GM19468 (cell line): ENCODE data around the gene IQCN.
A peak's percentile ranks its signal among the peaks of the same experiment; 100 is the strongest.

Experiments used
- ATAC-seq: cut with Tn5 transposase; IDR thresholded peaks from one replicate; pipeline ENCODE4 v1.9.1; 2021; ENCODE audit warnings: mild to moderate bottlenecking, moderate library complexity, moderate number of reproducible peaks; ENCODE audit not compliant: unreplicated experiment; ENCODE audit errors: extremely low read depth

Gene IQCN

DNA sequence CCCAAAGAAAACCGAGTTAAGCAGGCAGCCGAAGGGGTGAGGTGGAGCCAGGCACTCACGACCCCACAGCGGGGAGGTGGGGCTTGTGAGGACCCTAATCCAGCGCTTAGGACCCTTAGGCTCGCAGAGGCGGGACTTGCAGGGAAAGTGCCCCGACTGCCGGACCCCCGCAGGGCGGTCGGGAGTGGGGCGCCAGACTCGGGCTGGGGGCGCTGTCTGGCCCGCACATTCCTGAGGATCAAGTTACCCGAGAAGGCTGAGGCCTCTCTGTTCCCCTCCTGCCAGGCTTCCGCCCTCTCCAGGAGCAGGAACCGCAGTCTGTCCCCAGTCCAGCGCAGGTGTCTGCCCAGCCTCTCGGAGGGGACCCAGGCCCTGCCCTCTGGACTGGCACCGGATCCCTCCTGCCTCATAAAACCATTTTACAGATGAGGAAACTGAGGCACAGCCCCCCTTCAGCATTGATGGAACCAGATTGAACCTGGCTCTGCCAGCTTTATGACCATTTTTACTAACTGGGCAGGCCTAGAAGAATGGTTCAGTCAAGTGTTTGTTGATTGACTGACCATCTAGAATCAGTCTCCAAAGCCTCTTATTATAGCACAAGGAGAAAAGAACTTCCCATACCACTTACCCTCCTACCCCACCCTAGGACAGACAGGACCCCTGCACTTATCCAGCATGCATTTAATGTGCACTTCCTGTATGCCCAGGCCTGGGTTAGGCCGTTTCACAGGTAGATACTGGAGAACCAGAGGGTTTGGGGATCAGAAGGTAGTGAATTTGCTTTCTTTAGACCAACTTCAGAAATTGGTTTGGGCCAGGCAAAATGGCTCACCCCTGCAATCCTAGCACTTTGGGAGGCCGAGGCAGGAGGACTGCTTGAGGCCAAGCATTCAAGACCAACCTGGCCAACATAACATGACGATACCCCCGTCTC is 13.9 kb upstream of the IQCN start:
- ATAC-seq = no peak

DNA sequence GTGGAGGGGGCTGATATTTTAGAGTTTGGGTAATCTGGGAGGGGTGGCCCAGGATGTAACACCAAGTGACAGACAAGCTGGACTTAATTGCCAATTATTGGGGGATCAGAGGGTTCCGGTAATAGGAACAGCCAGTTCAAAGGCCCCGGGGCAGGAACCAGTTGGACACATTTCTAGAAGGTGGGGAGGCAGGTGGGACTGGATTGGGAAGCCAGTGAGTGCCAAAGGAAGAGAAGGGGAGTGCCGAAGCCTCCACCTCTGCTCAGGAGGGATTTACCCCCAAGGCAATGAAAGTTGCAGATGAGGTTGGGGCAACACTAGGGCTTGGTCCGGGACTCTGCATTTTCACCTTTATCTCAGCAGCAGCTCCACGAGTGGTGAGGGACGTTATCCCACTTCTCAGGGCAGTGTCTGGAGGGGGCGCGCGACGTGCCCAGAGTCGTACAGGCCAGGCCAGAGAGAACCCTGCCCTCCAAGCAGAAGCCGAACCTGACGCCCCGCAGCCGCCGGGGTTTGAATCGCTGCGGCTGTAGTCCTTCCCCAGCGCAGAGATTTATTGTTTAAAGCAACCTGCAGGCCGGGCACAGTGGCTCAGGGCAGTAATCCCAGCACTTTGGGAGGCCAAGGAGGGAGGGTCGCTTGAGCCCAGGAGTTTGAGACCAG is 12.9 kb upstream of the IQCN start:
- ATAC-seq = no peak

DNA sequence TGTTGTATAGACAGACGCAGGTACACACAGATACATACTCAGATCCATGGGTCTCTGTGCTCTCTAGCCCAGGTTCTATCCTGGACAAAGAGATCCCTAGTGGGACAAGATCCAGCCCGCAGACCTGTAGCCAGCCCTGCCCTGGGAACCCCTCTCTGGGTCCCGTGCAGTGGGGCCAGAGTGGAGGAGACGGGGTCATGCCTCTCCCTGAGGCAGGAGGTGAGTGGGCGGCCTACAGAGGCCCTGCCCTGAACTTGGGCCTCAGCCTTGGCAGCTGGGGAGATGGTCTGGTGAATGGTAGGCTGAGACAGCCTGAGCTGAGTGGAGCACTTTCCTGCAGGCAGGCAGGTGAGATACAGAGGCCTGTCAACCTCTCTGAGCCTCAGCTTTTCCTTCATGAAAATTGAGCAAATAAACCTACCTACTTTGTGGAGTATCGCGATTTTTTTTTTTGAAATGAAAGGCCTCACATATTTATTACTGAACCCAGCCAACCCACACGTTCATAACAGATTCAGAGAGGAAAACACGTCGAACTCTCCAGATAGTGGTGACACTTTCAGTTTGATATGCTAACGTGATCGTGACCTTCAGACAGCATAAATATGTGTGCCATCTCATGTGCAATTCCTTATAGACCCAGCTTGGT is 10.6 kb upstream of the IQCN start:
- no peak for ATAC-seq

DNA sequence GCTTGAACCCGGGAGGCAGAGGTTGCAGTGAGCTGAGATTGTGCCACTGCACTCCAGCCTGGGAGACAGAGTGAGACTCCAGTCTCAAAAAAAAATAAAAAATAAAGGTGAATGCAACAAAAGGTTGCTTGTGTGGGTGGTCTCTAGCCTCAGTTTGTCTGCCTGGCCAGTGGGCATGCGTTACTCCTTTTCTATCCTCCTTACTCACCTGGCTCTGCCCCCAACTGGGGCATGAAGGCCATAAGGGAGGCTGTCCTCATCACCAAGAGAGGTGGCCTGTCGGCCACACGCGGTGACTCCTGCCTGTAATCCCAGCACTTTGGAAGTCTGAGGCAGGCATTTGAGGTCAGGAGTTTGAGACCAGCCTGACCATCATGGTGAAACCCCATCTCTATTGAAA is 9.1 kb upstream of the IQCN start:
- ATAC-seq = no peak

DNA sequence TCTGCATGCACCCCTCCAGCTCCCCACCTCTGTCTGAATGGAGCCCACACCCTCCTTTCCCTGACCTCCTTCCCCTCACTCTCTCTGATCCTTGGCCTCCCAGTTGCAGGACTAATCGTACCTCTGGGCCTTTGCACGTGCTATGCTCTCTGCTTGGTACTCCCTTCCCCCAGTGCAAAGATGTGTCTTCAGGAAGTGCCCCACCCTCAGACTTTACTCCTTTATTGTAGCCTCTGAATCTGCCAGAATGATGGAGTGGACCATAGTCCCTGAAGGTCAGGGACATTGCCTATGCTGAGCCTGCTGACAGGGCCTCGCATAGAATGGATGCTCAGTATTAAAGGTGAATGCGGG is 8.5 kb upstream of the IQCN start:
- no peak for ATAC-seq

DNA sequence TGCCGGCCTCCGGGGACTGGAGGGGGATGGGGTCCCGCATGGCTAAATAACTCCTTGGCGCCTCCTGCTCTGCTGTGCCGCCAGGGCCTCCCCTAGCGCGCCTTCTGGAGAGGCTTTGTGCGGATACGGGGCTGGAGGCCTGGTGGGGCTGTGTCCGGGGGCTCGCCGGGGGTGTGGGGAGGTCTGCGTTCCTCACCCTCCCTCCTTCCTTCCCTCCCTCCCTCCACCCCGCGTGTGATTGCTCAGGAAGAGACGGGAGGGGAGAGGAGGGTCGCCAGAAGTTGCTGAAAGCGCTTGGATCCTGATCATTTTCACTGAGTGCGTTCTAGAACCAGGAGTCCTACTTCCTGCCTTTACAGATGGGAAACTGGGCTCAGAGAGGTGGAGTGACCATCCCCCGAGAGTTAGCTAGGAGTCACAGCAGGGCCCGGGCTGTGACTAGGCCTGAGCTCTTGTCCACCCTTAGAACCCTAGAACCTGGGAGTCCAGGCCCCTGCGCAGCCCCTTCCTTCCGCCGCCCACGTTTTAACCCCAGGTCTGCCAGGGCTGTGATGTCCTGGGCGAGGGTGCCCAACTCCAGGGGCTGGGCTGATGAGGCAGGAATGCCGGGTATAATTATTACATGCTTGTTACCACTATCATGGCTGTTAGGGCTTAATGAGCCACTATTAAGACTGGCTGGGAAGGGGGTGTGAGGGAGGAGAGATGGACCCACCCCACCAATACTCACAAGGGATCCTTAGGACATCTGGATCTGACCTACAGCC is 8.0 kb upstream of the IQCN start:
- ATAC-seq = no peak

DNA sequence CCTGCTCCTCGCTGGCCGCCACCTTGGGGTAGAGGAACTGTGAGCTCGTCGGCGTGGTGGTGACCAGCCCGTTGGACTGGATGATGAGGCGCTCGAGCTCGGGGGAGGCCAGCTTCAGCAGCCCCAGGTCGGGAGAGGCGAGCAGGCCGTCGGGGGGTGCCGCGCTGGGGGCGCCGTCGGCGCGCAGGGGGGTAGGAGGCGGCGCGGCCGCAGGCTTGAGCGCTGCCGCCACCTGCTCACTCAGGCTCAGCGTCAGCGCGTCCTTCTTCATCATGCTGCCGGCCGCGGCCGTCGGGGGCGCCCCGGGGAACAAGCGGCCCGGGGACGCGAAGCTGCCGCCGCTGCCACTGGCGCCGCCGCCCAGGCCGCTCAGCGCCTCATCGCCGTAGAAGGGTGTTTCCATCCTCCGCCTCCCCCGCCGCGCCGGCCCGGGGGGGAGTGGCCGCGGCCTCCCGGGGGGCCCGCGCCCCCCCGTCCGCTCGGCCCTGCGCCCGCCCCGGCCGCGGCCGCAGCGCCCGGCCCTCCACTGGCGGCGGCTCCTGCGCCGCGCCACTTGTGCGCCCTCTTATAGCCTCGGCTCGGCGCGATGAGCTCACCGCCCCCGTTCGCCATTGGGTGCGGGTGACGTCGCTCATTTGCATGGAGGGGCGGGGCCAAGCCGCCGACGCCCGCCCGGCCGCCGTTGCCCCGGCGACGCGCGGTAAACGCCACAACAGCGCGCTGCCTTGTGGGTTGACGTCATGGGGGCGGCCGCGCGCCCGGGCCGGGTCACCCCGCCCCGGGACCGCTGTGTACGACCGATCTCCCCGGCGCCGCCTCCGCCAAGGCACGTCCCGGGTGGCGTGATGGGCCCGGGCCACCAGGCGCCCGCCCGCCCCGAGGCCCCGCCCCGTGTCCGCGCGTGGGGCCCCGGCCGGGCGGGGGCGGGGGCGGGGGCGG is 7.1 kb upstream of the IQCN start, which contains the start of gene JUND:
JUND (minus strand) TSS at position 541 of the 939 bp plus-strand sequence; CDS start at position 403, 138 bp downstream.
- peak; percentile 51 for ATAC-seq

DNA sequence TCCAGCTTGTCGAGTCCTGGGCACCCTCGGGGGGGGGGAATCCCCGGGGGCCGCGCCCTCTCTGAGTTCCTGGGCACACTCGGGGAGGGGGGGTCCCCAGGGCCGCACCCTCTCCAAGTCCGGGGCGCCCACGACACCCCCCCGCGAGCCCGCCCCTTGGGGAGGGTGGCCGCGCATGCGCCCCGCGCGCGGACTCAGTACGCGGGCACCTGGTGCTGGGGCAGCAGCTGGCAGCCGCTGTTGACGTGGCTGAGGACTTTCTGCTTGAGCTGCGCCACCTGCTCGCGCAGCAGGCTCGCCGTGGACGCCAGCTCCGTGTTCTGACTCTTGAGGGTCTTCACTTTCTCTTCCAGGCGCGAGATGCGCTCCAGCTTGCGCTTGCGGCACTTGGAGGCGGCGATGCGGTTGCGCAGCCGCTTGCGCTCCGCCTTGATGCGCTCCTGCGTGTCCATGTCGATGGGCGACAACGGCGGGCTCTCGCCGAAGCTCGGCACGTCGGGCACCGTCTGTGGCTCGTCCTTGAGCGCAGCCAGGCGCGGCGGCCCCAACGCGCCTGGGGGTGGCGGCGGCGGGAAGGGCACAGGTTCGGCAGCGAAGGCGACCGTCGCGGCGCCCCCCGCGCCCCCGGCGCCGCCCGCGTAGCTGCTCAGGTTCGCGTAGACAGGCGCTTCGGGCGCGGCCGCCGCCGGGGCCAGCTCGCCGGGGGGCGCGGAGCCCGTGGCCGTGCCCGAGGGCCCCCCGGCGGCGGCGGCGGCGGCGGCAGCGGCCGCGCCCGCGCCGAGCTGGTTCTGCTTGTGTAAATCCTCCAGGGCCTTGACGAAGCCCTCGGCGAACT is 6.2 kb upstream of the IQCN start:
- no peak for ATAC-seq

DNA sequence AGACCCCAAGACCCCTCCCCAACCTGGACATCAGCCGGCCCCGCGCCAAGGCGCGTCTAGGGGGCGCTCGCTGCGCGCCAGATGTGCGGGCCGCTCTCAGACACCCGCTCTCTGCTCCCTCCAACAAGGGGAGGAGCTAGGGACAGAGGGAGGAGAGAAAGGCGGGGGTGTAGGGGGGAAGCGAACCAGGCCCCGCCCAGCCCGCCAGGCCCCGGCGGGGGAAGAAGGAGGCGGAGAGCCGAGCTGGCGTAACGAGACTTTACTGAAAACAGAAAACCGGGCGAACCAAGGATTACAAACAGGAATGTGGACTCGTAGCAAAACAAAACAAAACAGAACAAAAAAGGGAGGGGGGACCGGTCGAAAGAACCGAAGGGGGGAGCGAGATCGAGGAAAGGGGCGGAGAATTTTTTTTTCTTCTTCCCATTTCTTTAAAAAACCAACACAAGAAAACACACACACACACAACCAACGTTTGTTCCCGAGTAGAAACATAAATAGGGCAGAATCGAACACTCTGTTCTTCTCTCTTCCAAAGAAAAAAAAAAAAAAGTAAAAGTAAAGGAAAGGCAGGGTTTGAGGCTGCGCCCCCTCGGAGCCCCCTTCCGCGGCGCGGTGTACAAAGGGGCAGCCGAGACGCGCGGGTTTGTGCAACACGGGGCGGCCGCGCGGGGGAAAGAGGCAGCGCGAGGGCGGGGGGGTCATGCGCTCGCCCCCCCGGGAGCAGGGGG is 5.4 kb upstream of the IQCN start:
- no peak for ATAC-seq

DNA sequence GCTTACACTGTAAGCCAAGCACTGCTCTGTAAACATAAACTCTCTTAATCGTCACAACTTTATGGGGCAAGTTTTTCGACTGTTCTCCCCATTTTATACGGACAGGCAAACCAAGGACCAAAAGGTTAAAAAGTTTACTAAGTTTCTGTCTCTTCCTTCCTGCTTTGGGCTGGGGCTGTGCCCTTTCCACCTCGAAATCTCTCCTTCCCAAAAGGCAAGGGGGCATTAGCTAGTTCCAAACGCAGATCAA is 4.9 kb upstream of the IQCN start:
- ATAC-seq = no peak

DNA sequence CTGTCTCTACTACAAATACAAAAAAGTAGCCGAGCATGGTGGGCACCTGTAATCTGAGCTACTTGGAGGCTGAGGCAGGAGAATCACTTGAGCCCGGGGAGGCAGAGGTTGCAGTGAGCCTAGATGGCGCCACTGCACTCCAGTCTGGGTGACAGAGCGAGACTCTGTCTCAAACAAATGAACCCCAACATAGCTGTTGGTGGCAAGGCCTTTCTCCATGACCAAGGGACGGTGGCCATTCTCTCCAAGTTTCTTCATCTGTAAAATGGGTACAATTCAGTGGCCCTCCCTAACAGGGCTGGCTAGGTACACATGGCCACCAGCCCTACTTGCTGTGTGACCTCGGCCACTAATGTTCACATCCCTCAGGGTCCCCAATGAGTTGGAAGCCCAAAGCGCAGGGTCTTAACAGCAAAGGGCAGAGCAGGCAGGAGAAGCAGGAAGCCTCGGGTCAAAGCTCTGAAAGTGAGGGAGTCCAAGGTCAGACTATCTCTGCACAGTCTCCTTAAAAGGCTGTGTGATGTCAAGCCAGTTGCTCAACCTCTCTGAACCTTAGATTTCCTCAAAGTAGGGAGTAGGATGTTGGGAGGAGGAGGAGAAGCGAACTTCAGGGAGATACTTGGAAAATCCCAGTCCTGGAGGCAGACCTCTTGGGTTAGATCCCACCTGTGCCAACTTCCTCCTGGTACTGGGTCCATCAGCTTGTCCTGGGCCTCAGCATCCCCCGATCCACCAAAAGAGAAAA is 4.4 kb upstream of the IQCN start:
- ATAC-seq = no peak

DNA sequence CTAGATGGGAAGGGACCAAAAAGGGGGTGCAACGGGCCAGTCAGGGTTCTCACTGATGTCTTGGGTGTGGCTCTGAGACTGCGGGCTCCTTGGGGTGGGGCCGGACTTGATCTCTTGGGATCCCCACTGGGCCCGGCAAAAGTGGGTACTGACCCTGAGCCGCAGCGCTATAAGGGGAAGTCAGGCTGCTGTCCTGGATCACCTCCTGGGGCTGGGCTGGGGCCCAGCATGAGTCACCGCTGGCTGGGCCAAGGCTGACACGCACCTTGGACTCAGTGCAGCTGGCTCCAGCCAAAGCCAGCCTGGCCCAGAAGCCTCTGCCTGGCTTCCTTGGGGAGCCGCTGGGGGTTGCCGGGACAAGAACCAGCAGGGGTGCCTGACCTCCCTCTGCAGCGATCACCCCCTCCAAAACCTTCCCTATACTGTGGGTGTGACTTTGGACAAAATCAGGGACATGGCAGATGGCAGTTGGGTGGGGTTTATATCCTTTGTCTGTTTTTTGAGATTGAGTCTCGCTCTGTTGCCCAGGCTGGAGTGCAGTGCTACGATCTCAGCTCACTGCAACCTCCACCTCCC is 617 bp upstream of the IQCN start:
- ATAC-seq = no peak

DNA sequence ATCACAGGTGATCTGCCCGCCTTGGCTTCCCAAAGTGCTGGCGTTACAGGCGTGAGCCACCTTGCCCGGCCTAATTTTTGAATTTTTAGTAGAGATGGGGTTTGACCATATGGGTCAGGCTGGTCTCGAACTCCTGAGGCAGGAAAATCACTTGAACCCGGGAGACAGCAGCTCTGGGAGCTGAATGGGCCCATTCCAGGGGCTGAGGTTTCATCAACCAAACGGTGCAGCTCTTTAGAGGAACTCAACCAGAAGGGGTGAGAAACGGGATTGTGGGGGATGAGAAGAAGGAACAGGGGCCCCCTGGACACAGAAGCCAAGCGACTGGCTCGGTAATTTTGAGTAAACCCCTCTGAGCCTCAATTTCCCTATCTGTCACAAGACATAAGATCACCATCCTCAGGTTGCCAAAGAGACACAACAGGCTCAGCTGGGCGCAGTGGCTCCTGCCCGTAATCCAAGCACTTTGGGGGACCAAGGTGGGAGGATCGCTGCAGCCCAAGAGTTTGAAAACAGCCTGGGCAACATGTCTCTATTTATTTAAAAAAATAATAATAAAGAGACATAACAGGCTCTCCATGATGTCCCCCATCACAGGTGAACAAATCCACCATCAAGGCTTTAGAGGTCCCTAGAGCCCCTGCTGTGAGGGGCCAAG is 562 bp downstream of the IQCN start:
- ATAC-seq = no peak

DNA sequence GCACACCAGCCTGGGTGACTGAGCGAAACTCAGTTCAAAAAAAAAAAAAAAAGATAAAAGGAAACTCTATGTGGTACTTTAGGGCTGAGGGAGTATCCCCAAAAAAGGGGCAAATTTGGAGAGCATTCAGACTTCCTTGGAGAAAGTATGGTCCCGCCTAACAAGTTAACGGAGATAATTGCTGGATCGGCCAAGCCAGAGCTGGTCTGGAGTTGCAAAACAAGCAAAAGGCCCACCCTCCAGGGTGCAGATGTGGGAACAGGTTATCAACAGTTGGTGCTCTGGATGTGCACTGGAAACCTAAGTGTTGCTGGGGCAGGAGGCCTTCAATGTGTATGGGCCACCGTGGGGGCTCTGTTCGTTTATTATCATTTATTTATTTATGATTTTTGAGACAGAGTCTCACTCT is 2.8 kb downstream of the IQCN start:
- ATAC-seq = no peak

DNA sequence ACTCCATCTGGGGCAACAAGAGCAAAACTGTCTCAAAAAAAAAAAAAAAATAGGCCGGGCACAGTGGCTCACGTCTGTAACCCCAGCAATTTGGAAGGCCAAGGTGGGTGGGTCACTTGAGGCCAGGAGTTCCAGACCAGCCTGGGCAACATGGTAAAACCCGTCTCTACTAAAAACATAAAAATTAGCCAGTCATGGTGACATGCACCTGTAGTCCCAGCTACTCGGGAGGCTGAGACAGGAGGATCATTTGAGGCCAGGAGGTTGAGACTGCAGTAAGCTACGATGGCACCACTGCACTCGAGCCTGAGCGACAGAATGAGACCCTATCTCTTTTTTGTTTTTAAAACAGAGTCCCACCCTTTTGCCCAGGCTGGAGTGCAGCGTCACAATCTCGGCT is 3.9 kb downstream of the IQCN start:
- ATAC-seq = no peak

DNA sequence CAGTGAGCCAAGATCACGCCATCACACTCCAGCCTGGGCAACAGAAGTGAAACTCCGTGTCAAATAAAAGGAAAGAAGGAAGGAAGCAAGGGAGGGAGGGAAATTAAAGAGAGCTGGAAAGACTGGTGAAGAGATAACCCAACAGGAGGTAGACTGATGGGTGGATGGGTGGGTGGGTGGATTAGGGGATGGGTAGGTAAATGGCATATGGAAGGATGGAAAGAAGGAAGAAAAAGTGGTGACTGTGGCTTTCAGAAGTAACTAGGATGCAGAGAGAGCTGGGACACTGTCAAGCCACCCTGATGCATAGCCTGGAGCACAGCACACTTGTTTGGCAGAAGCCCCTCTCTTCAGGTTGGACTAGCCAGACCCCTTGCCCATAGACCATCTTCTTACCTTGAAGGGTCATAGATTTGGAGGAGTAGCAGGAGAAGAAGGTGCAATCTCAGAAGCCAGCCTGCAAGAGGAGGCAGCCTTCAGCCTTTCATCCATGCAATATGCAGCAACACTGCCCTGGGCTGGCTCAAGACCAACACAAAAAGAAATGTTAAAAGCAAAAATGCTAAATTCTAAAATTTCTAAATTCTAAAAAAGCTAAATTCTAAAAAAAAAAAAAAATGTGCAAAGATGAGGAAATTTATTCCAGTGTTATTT is 5.1 kb downstream of the IQCN start:
- no peak for ATAC-seq
